ENCODE data around the gene INTS13. TPM values are rescaled to one million over a fixed set of nuclear protein-coding genes. Genes with fewer than 3 reads are reported as not detected.
A peak's percentile ranks its signal among the peaks of the same experiment; 100 is the strongest.

INTS13 gene
- total and polyA plus RNA-seq, 12 donors, result 22.7 to 67.9 (median 38.1) TPM

GRCh38 chr12:26890784-26891183 is 47.0 kb downstream of the INTS13 start:
- no peaks in the 10 kb centered on the region for H3K27me3 ChIP-seq
- WGBS, 4 donors, result 85 to 96% (median 95%) methylated on average over 4 to 5 of the region's 5 CpGs

GRCh38 chr12:26884765-26885576 is 52.8 kb downstream of the INTS13 start:
- H3K9me3 ChIP-seq (replicated peaks in 1 of 3), result no peaks in the 10 kb centered on the region
- no peaks in the 10 kb centered on the region for H3K4me1 ChIP-seq (replicated peaks in 1 of 2)
- H3K27ac ChIP-seq, result no peak overlapping the region
- 6 to 10% (median 9%) methylated on average over 14 to 16 of the region's 16 CpGs for WGBS, 4 donors
- no peak overlapping the region for H3K4me3 ChIP-seq
- TF ChIP-seq POLR2A (IDR thresholded peaks at IDR 0.05) (no peak), CTCF (IDR thresholded peaks at IDR 0.05) (peak; percentile 94 to 98 (median 97))
- H3K27me3 ChIP-seq, result no peaks in the 10 kb centered on the region
- H3K36me3 ChIP-seq (replicated peaks in 1 of 2), result no peaks in the 10 kb centered on the region
- intact Hi-C loops (cut with DNase I), result loop anchor here in 1 of 2 donors (5.0 kb wide), 1 partner anchor 33 kb away; no protein-coding TSS in a partner anchor
- peak; percentile 85 to 96 (median 89) for DNase-seq

More at GRCh38 chr12:26890784-26891183, 47.0 kb downstream of the INTS13 start:
- no peaks in the 10 kb centered on the region for H3K9me3 ChIP-seq (replicated peaks in 1 of 3)
- H3K4me1 ChIP-seq (replicated peaks in 1 of 2), result no peaks in the 10 kb centered on the region
- intact Hi-C loops (cut with DNase I), result no loop called here
- H3K27ac ChIP-seq, result no peak overlapping the region
- H3K36me3 ChIP-seq (replicated peaks in 1 of 2), result no peaks in the 10 kb centered on the region
- no peak for DNase-seq
- no peak overlapping the region for H3K4me3 ChIP-seq
- TF ChIP-seq CTCF (IDR thresholded peaks at IDR 0.05) (no peak), POLR2A (IDR thresholded peaks at IDR 0.05) (no peak)

GRCh38 chr12:26880625-26881024 is 57.2 kb downstream of the INTS13 start:
- Histone ChIP-seq H3K27ac (no peak overlapping the region), H3K27me3 (no peaks in the 10 kb centered on the region), H3K9me3 (replicated peaks in 1 of 3) (no peaks in the 10 kb centered on the region), H3K4me3 (no peak overlapping the region), H3K4me1 (replicated peaks in 1 of 2) (peaks cover 6 to 9% of the 10 kb centered on the region in 2 donors), H3K36me3 (replicated peaks in 1 of 2) (no peaks in the 10 kb centered on the region)
- intact Hi-C loops (cut with DNase I), result no loop called here
- TF ChIP-seq CTCF (IDR thresholded peaks at IDR 0.05), result no peak
- TF ChIP-seq POLR2A (IDR thresholded peaks at IDR 0.05), result no peak
- DNase-seq, result no peak
- WGBS, 4 donors, result 62 to 100% (median 95%) methylated on average over 2 of the region's 2 CpGs

- Histone ChIP-seq H3K27me3 (no peaks in the 10 kb centered on the region), H3K4me3 (no peak overlapping the region), H3K9me3 (replicated peaks in 1 of 3) (no peaks in the 10 kb centered on the region), H3K27ac (peak overlapping the region in 1 of 5 donors; percentile 13), H3K4me1 (replicated peaks in 1 of 2) (peaks cover 6 to 9% of the 10 kb centered on the region in 2 donors), H3K36me3 (replicated peaks in 1 of 2) (no peaks in the 10 kb centered on the region)
- peak; percentile 63 to 92 (median 81) for DNase-seq
- intact Hi-C loops (cut with DNase I), result no loop called here
- 27 to 70% (median 45%) methylated on average over 5 to 6 of the region's 6 CpGs for WGBS, 4 donors
- no peak for TF ChIP-seq POLR2A (IDR thresholded peaks at IDR 0.05)
- no peak for TF ChIP-seq CTCF (IDR thresholded peaks at IDR 0.05)
Measured at GRCh38 chr12:26878661-26879119, 59.1 kb downstream of the INTS13 start.
